ENCODE measurements around the gene AKNA. TPM values are rescaled to one million over a fixed set of nuclear protein-coding genes. Genes with fewer than 3 reads are reported as not detected.

The AKNA gene
- total and polyA plus RNA-seq, 2 donors (not counting 1 experiment from before 2014, with no cell fraction given), result 178 to 407 TPM

- Histone ChIP-seq H3K79me2 (ENCODE audit: control insufficient read depth, insufficient read depth, low read length) (no peaks in the 10 kb centered on the region), H3K4me1 (ENCODE audit: control insufficient read depth in 2 of 2, insufficient read depth in 2 of 2, low read length in 2 of 2) (no peaks in the 10 kb centered on the region), H3K4me2 (replicated peaks; ENCODE audit: low read depth, low read length, poor library complexity, severe bottlenecking) (no peak overlapping the region), H2AFZ (ENCODE audit: insufficient read depth, low read depth, low read length, poor library complexity, severe bottlenecking) (no peak overlapping the region), H4K20me1 (ENCODE audit: control insufficient read depth, insufficient read depth, low read length, poor library complexity, severe bottlenecking) (no peaks in the 10 kb centered on the region), H3K36me3 (replicated peaks in 1 of 2; ENCODE audit: control extremely low read depth in 1 of 2, control insufficient read depth in 1 of 2, extremely low read depth in 1 of 2, insufficient read depth in 2 of 2, low read length in 1 of 2) (no peaks in the 10 kb centered on the region), H3K4me3 (ENCODE audit: control extremely low read depth in 1 of 5, extremely low read depth in 1 of 5, insufficient read depth in 1 of 5, low read depth in 2 of 5, low read length in 4 of 5) (no peak overlapping the region), H3K27me3 (replicated peaks in 1 of 4; ENCODE audit: control extremely low read depth in 1 of 4, control insufficient read depth in 3 of 4, insufficient read depth in 4 of 4, low read length in 3 of 4) (no peaks in the 10 kb centered on the region), H3K27ac (ENCODE audit: low read length in 2 of 2) (no peak overlapping the region), H3K9ac (ENCODE audit: low read length) (no peak overlapping the region), H3K9me3 (ENCODE audit: control extremely low read depth in 1 of 3, control insufficient read depth in 2 of 3, insufficient read depth in 1 of 3, low read length in 2 of 3) (no peaks in the 10 kb centered on the region)
- no peaks in the 10 kb centered on the region for H3K27me3 Mint-ChIP-seq
- no peak overlapping the region for H3K4me3 Mint-ChIP-seq
- TF ChIP-seq, protein P1, sequence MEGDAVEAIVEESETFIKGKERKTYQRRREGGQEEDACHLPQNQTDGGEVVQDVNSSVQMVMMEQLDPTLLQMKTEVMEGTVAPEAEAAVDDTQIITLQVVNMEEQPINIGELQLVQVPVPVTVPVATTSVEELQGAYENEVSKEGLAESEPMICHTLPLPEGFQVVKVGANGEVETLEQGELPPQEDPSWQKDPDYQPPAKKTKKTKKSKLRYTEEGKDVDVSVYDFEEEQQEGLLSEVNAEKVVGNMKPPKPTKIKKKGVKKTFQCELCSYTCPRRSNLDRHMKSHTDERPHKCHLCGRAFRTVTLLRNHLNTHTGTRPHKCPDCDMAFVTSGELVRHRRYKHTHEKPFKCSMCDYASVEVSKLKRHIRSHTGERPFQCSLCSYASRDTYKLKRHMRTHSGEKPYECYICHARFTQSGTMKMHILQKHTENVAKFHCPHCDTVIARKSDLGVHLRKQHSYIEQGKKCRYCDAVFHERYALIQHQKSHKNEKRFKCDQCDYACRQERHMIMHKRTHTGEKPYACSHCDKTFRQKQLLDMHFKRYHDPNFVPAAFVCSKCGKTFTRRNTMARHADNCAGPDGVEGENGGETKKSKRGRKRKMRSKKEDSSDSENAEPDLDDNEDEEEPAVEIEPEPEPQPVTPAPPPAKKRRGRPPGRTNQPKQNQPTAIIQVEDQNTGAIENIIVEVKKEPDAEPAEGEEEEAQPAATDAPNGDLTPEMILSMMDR (IDR thresholded peaks at IDR 0.05), result no peak
- no peak for TF ChIP-seq EZH2 (IDR thresholded peaks at IDR 0.05; ENCODE audit: borderline replicate concordance, insufficient read depth, low read depth, low read length, poor library complexity, severe bottlenecking)
- DNase-seq (no peak), ATAC-seq (ENCODE audit: low read depth) (no peak)
- ChIA-PET CTCF (interaction anchor here (1.3 kb wide), 1 partner anchor 84 kb away, joined by 4 read pairs; no protein-coding TSS in a partner anchor), POLR2A (no interaction called here)
- H3K4me1 Mint-ChIP-seq, result no peaks in the 10 kb centered on the region
- H3K27ac Mint-ChIP-seq, result no peak overlapping the region
- intact Hi-C loops (cut with micrococcal nuclease), result no loop called here
- 93% methylated on average over 14 of the region's 14 CpGs for WGBS (ENCODE audit: insufficient coverage)
- H3K9me3 Mint-ChIP-seq (ENCODE audit: insufficient read depth), result no peaks in the 10 kb centered on the region
Observed at GRCh38 chr9:114423181-114423580, 35.4 kb upstream of the AKNA start.

DNA sequence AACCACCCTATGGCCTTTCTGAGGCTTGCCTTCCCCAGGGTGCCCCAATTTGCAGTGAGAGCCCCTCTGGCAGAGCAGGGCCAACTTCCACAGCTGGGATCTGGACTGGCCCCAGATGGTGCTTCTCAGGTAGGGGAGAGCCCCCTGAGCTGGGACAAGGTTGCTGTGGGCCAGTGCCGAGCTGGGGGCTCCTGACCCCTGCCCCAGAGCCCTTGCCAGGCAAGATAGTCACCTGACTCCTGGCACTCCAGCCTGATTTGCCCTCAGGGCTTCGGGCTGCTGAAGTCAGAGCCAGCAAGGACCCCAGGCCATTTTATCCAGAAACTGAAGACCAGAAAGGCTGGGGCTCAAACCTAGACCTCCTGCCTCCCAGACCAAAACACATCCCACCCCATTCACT lies 33.4 kb upstream of the AKNA start:
- DNase-seq, result no peak
- H3K4me2 ChIP-seq (replicated peaks; ENCODE audit: low read depth, low read length, poor library complexity, severe bottlenecking), result no peak overlapping the region
- Mint-ChIP-seq H3K4me3 (no peak overlapping the region), H3K9me3 (ENCODE audit: insufficient read depth) (no peaks in the 10 kb centered on the region), H3K27me3 (no peaks in the 10 kb centered on the region), H3K27ac (no peak overlapping the region), H3K4me1 (no peaks in the 10 kb centered on the region)
- no peak overlapping the region for H3K4me3 ChIP-seq (ENCODE audit: control extremely low read depth in 1 of 5, extremely low read depth in 1 of 5, insufficient read depth in 1 of 5, low read depth in 2 of 5, low read length in 4 of 5)
- H3K79me2 ChIP-seq (ENCODE audit: control insufficient read depth, insufficient read depth, low read length), result no peaks in the 10 kb centered on the region
- no peaks in the 10 kb centered on the region for H3K36me3 ChIP-seq (replicated peaks in 1 of 2; ENCODE audit: control extremely low read depth in 1 of 2, control insufficient read depth in 1 of 2, extremely low read depth in 1 of 2, insufficient read depth in 2 of 2, low read length in 1 of 2)
- H2AFZ ChIP-seq (ENCODE audit: insufficient read depth, low read depth, low read length, poor library complexity, severe bottlenecking), result no peak overlapping the region
- H3K27me3 ChIP-seq (replicated peaks in 1 of 4; ENCODE audit: control extremely low read depth in 1 of 4, control insufficient read depth in 3 of 4, insufficient read depth in 4 of 4, low read length in 3 of 4), result no peaks in the 10 kb centered on the region
- no peaks in the 10 kb centered on the region for H3K9me3 ChIP-seq (ENCODE audit: control extremely low read depth in 1 of 3, control insufficient read depth in 2 of 3, insufficient read depth in 1 of 3, low read length in 2 of 3)
- intact Hi-C loops (cut with micrococcal nuclease), result no loop called here
- no peaks in the 10 kb centered on the region for H3K4me1 ChIP-seq (ENCODE audit: control insufficient read depth in 2 of 2, insufficient read depth in 2 of 2, low read length in 2 of 2)
- no peaks in the 10 kb centered on the region for H4K20me1 ChIP-seq (ENCODE audit: control insufficient read depth, insufficient read depth, low read length, poor library complexity, severe bottlenecking)
- no peak for ATAC-seq (ENCODE audit: low read depth)
- CTCF ChIA-PET, result interaction anchor here (1.0 to 1.3 kb wide), 2 partner anchors 15 to 232 kb away, joined by 3 to 7 read pairs; no protein-coding TSS in a partner anchor
- POLR2A ChIA-PET, result no interaction called here
- WGBS (ENCODE audit: insufficient coverage), result 90% methylated on average over 2 of the region's 2 CpGs
- TF ChIP-seq, protein P1 (IDR thresholded peaks at IDR 0.05), result no peak
- no peak for TF ChIP-seq EZH2 (IDR thresholded peaks at IDR 0.05; ENCODE audit: borderline replicate concordance, insufficient read depth, low read depth, low read length, poor library complexity, severe bottlenecking)
- H3K9ac ChIP-seq (ENCODE audit: low read length), result no peak overlapping the region
- H3K27ac ChIP-seq (ENCODE audit: low read length in 2 of 2), result no peak overlapping the region
